ENCODE results near the gene CSNK2A3.

The CSNK2A3 gene

GRCh38 chr11:11397781-11398180 is 44.7 kb upstream of the CSNK2A3 start:
- Histone ChIP-seq H3K4me3 (replicated peaks; ENCODE audit: insufficient read depth, low read length) (no peak overlapping the region), H3K27me3 (ENCODE audit: insufficient read depth, poor library complexity, severe bottlenecking) (peaks cover 2% of the 10 kb centered on the region), H3K27ac (replicated peaks) (no peak overlapping the region)
- TF ChIP-seq CTCF (IDR thresholded peaks at IDR 0.05; ENCODE audit: insufficient read depth, low read length) (no peak), POLR2AphosphoS5 (IDR thresholded peaks at IDR 0.05; ENCODE audit: low read depth) (no peak), REST (IDR thresholded peaks at IDR 0.05; ENCODE audit: insufficient replicate concordance, low read depth) (no peak), GABPA (IDR thresholded peaks at IDR 0.05; ENCODE audit: low read depth) (no peak), SPI1 (IDR thresholded peaks at IDR 0.05; ENCODE audit: borderline replicate concordance, low read depth) (no peak)
- no peak for DNase-seq (ENCODE audit: low read depth in 1 of 2, low spot score in 1 of 2)

GRCh38 chr11:11397036-11397415 is 44.0 kb upstream of the CSNK2A3 start:
- DNase-seq (ENCODE audit: low read depth in 1 of 2, low spot score in 1 of 2), result no peak
- TF ChIP-seq POLR2AphosphoS5 (IDR thresholded peaks at IDR 0.05; ENCODE audit: low read depth), result no peak
- TF ChIP-seq CTCF (IDR thresholded peaks at IDR 0.05; ENCODE audit: insufficient read depth, low read length), result no peak
- TF ChIP-seq SPI1 (IDR thresholded peaks at IDR 0.05; ENCODE audit: borderline replicate concordance, low read depth), result no peak
- no peak for TF ChIP-seq REST (IDR thresholded peaks at IDR 0.05; ENCODE audit: insufficient replicate concordance, low read depth)
- TF ChIP-seq GABPA (IDR thresholded peaks at IDR 0.05; ENCODE audit: low read depth), result no peak
- no peaks in the 10 kb centered on the region for H3K27me3 ChIP-seq (ENCODE audit: insufficient read depth, poor library complexity, severe bottlenecking)
- H3K4me3 ChIP-seq (replicated peaks; ENCODE audit: insufficient read depth, low read length), result no peak overlapping the region
- H3K27ac ChIP-seq (replicated peaks), result no peak overlapping the region

GRCh38 chr11:11396301-11397035 is 43.4 kb upstream of the CSNK2A3 start:
- no peak overlapping the region for H3K27ac ChIP-seq (replicated peaks)

More at GRCh38 chr11:11396301-11397035, 43.4 kb upstream of the CSNK2A3 start:
- DNase-seq (ENCODE audit: low read depth in 1 of 2, low spot score in 1 of 2), result no peak
- Histone ChIP-seq H3K27me3 (ENCODE audit: insufficient read depth, poor library complexity, severe bottlenecking) (no peaks in the 10 kb centered on the region), H3K4me3 (replicated peaks; ENCODE audit: insufficient read depth, low read length) (no peak overlapping the region)
- TF ChIP-seq GABPA (IDR thresholded peaks at IDR 0.05; ENCODE audit: low read depth) (no peak), CTCF (IDR thresholded peaks at IDR 0.05; ENCODE audit: insufficient read depth, low read length) (no peak), REST (IDR thresholded peaks at IDR 0.05; ENCODE audit: insufficient replicate concordance, low read depth) (no peak)
